ENCODE results near the gene SIL1.
"Not testable (repeated sequence)": the region's sequence is repeated elsewhere in the genome, so short reads cannot be mapped to it uniquely, and the experiment has no call there.

SIL1 gene

DNA sequence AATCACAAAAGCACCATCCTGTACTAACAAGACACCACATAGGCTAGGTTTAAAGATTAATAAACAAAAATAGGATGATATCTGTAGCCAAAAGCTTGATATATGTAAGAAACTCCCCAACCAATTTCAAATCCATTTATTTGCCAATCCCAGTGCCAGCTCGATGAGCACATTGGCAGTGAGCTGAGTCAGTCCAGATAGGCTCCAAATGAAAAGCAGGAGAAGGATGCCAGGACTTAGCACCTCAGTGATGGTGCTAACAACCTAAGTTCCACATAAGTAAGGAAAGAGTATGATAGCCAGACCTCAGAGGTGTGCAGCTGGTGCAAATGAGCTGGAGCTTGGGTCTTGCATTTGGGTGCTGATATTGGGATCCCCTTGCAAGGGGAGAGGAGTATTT is 158.1 kb downstream of the SIL1 start:
- TF ChIP-seq, protein P1, sequence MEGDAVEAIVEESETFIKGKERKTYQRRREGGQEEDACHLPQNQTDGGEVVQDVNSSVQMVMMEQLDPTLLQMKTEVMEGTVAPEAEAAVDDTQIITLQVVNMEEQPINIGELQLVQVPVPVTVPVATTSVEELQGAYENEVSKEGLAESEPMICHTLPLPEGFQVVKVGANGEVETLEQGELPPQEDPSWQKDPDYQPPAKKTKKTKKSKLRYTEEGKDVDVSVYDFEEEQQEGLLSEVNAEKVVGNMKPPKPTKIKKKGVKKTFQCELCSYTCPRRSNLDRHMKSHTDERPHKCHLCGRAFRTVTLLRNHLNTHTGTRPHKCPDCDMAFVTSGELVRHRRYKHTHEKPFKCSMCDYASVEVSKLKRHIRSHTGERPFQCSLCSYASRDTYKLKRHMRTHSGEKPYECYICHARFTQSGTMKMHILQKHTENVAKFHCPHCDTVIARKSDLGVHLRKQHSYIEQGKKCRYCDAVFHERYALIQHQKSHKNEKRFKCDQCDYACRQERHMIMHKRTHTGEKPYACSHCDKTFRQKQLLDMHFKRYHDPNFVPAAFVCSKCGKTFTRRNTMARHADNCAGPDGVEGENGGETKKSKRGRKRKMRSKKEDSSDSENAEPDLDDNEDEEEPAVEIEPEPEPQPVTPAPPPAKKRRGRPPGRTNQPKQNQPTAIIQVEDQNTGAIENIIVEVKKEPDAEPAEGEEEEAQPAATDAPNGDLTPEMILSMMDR (conservative IDR thresholded peaks at IDR 0.05; ENCODE audit: control insufficient read depth, insufficient read depth, low read depth, low read length), result no peak
- no peak for DNase-seq (ENCODE audit: low read depth)
- H3K4me3 ChIP-seq (ENCODE audit: control insufficient read depth, low read depth, low read length), result no peak overlapping the region

- no peak for DNase-seq (ENCODE audit: low read depth)
- H3K4me3 ChIP-seq (ENCODE audit: control insufficient read depth, low read depth, low read length), result no peak overlapping the region
- TF ChIP-seq, protein P1 (conservative IDR thresholded peaks at IDR 0.05; ENCODE audit: control insufficient read depth, insufficient read depth, low read depth, low read length), result peak; percentile 1
Observed at GRCh38 chr5:139038613-139039305, 159.4 kb downstream of the SIL1 start.

- no peak for DNase-seq (ENCODE audit: low read depth)
- H3K4me3 ChIP-seq (ENCODE audit: control insufficient read depth, low read depth, low read length), result no peak overlapping the region
- TF ChIP-seq, protein P1 (conservative IDR thresholded peaks at IDR 0.05; ENCODE audit: control insufficient read depth, insufficient read depth, low read depth, low read length), result no peak
Observed at GRCh38 chr5:139037732-139038131, 160.4 kb downstream of the SIL1 start.

GRCh38 chr5:139036332-139036731 is 161.8 kb downstream of the SIL1 start:
- DNase-seq (ENCODE audit: low read depth); H3K4me3 ChIP-seq (ENCODE audit: control insufficient read depth, low read depth, low read length): not testable (repeated sequence)

DNA sequence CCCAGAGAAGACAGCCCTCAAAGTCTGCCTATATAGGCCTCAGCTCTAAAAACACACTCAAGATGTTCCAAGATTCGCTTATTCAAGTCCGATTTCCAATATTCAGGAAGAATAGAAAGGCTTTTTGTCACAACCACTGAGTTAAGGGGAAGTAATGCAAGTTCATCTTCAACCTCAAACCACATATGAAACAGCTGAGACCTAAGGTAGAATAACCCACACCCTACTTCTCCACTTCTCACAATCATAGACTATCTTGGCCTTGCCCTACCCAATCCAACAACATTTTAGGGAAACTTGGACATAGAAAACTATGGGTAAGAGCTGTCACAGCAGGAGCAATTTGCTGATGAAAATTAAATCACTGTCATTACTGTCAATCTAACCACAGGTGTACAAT is 171.0 kb downstream of the SIL1 start:
- DNase-seq (ENCODE audit: low read depth), result no peak
- H3K4me3 ChIP-seq (ENCODE audit: control insufficient read depth, low read depth, low read length), result no peak overlapping the region
- TF ChIP-seq, protein P1 (conservative IDR thresholded peaks at IDR 0.05; ENCODE audit: control insufficient read depth, insufficient read depth, low read depth, low read length), result no peak

DNA sequence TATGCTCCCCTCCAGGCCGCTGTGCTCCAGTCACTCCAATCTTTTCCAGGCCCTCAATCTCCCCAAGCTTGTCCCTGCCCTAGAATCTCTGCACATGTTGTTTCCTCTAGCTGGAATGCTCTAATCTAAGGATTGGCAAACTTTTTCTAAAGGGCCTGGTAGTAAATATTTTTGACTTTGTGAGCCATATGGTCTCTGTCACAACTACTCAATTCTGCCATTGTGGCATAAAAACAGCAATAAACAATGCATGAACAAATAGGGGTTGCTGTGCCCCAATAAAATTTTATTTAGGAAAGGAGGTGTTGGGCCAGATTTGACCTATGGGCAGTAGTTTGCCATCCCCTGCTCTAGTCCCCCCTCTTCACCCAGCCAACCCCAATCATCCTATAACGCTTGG is 172.5 kb downstream of the SIL1 start:
- DNase-seq (ENCODE audit: low read depth), result no peak
- TF ChIP-seq, protein P1 (conservative IDR thresholded peaks at IDR 0.05; ENCODE audit: control insufficient read depth, insufficient read depth, low read depth, low read length), result no peak
- no peak overlapping the region for H3K4me3 ChIP-seq (ENCODE audit: control insufficient read depth, low read depth, low read length)

DNA sequence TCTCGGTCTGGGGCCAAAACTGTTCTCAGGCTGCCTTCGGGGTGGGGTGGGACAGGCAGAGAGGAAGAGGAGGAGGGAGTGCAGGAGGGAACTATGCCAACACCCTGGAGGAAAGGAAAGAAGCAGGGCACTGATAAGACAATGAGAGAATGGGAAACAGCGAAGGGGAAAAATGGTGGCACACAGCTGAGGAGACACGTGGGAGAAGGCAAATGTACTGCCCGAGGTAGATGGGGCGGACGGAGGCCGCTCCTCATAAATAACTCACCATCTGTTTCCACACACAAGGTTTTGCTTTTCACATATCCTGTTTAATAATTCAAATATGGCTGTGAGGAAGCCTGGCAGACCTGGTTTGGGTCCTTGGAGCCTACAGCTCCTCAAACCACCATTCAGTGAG is 174.9 kb downstream of the SIL1 start:
- DNase-seq (ENCODE audit: low read depth), result no peak
- H3K4me3 ChIP-seq (ENCODE audit: control insufficient read depth, low read depth, low read length), result no peak overlapping the region
- TF ChIP-seq, protein P1 (conservative IDR thresholded peaks at IDR 0.05; ENCODE audit: control insufficient read depth, insufficient read depth, low read depth, low read length), result no peak

All from fibroblast of mammary gland (primary cell).